HG03025 (cell line): ENCODE data around the gene DHRS2.

ENCODE experiments used
- ATAC-seq: cut with Tn5 transposase; IDR thresholded peaks from one replicate; pipeline ENCODE4 v1.9.1; 2021; ENCODE audit warnings: mild to moderate bottlenecking, moderate library complexity; ENCODE audit not compliant: unreplicated experiment, low FRiP score

The DHRS2 gene

GRCh38 chr14:23645812-23646647, 9.9 kb downstream of the DHRS2 start:
- no peak for ATAC-seq

GRCh38 chr14:23646648-23647549, 10.7 kb downstream of the DHRS2 start:
- no peak for ATAC-seq

- ATAC-seq = no peak
These were observed 11.5 kb downstream of the DHRS2 start for GRCh38 chr14:23647619-23648018.

GRCh38 chr14:23648764-23649460, 12.7 kb downstream of the DHRS2 start:
- no peak for ATAC-seq

GRCh38 chr14:23650506-23650905, 14.3 kb downstream of the DHRS2 start:
- no peak for ATAC-seq

- no peak for ATAC-seq
These were observed 16.9 kb downstream of the DHRS2 start for GRCh38 chr14:23653051-23653450.

GRCh38 chr14:23654231-23654630, 18.1 kb downstream of the DHRS2 start:
- ATAC-seq = no peak

GRCh38 chr14:23657959-23658470, 21.9 kb downstream of the DHRS2 start:
- ATAC-seq = no peak

GRCh38 chr14:23660290-23661226, 24.4 kb downstream of the DHRS2 start:
- ATAC-seq = no peak

- ATAC-seq = no peak
These were observed 25.4 kb downstream of the DHRS2 start for GRCh38 chr14:23661542-23661941.

GRCh38 chr14:23663127-23663526, 27.0 kb downstream of the DHRS2 start:
- ATAC-seq = no peak

- ATAC-seq = no peak
These were observed 27.5 kb downstream of the DHRS2 start for GRCh38 chr14:23663711-23664110.

GRCh38 chr14:23664207-23664885, 28.2 kb downstream of the DHRS2 start:
- no peak for ATAC-seq

GRCh38 chr14:23665302-23666016, 29.3 kb downstream of the DHRS2 start:
- no peak for ATAC-seq

- no peak for ATAC-seq
These were observed 31.0 kb downstream of the DHRS2 start for GRCh38 chr14:23667134-23667533.

GRCh38 chr14:23669441-23669840, 33.3 kb downstream of the DHRS2 start:
- no peak for ATAC-seq

GRCh38 chr14:23670481-23670880, 34.3 kb downstream of the DHRS2 start:
- ATAC-seq = no peak

- ATAC-seq = no peak
These were observed 36.0 kb downstream of the DHRS2 start for GRCh38 chr14:23672200-23672599.
